DMS53 treated with DMSO at 0.1 percent for 48 hours (cell line): ENCODE results near the gene MTA1.

ENCODE experiments used
- DNase-seq: peaks from one replicate; lab custom pipeline; 2025; ENCODE audit not compliant: unreplicated experiment; lab: John Stamatoyannopoulos, UW

MTA1 gene

DNA sequence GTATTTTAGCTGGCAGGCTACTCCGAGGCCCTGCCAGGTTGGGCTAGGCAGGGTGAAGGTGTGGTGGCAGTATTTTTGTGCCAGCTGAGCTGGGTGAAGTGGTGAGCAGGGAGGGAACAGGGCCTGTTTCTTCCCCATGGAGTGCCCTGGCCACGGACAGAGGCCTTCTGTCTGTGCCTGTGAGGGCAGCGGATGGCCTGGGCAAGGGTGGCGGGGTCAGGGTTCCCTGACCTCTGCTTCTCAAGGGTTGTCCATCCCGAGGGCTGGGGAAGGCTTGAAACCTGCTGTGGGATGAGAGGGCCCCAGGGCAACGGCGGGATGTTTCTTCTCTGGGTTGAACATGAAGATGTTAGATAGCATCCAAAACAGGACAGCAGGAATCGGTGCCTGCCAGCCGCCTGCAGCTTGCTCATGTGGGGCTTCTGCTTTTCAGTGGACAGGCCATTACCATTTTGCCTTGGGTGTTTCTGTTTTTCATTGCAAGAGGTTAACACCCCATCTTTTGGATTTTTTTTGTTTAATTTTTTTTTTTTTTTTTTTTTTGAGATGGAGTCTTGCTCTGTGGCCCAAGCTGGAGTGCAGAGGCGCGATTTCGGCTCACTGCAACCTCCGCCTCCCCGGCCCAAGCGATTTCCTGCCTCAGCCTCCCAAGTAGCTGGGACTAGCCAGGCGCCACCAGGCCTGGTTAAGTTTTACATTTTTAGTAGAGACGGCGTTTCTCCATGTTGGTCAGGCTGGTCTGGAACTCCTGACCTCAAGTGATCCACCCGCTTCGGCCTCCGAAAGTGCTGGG is 3.3 kb downstream of the MTA1 start:
- DNase-seq: no peak

DNA sequence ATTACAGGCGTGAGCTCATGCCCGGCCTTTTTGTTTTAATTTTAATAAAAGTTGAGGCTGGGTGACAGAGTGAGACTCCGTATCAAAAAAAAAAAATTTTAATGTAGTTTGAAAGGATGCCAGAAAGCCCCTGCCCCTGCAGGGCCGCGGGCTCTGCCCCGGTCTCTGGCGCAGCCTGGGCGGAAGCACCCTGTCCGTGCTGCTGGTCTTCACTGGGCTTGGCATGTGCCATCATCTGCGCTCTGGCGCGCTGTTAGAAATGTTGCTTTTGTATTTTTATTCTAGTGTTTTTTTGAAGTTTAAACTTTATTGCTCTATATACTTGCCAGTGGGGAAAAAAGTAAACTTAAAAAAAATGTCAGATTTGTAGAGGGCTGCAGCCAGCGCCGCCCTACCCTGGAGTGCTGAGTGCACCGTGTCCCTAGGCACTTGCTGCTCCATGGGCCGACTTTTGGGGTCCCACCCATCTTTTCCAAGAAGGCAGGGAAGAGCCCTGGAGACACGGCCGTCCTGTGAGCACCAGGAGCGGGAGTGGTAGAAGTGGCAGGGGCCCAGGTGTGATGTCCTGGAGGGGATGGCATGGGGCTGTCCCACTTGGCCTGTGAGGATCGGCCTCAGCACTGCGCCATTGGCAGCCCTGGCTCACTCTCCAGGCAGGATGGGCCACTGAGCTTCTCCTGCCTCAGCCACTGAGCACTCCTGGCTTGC is 4.0 kb downstream of the MTA1 start:
- no peak for DNase-seq

GRCh38 chr14:105424861-105425260 is 5.2 kb downstream of the MTA1 start:
- DNase-seq: no peak

DNA sequence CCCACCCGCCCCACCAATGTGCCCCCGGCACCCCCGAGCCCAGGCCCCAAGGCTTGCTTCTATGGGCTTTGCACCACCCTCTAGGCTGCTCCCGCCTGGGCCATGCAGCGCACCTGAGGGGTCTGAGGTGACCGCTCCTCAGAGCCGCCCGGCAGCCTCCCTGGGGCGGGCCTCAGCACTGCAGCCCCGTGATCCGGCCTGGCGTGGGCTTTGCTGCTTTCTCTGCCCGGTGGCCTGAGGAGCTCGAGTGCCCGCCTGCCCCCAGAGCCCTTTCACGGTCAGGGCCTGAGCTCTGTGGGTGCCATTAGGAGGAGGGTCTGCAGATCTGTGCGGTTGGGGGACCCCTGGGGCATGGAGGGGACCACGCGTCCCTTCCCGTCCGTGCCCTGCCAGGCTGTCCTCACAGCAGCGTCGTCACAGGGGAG is 6.2 kb downstream of the MTA1 start:
- DNase-seq: no peak

GRCh38 chr14:105426416-105427130 is 6.9 kb downstream of the MTA1 start:
- no peak for DNase-seq

GRCh38 chr14:105427412-105427811 is 7.8 kb downstream of the MTA1 start:
- no peak for DNase-seq

- no peak for DNase-seq
These were observed 8.4 kb downstream of the MTA1 start for GRCh38 chr14:105427936-105428485.

DNA sequence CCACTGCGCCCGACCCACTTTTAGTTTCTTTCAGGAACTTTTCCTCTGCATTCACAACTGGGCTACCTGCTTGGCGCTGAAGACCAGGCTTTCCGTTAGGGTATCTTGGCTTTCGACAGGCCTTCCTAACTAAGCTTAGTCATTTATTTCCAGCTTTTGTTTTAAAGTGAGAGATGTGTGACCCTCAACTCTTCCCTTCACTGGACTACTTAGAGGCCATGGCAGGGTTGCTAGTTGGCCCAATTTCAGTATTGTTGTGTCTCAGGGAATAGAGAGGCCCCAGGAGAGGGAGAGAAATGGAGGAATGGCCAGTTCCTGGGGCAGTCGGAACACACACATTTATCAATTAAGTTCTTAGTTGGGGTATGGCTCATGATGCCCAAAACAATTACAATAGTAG is 10.4 kb downstream of the MTA1 start:
- no peak for DNase-seq

DNA sequence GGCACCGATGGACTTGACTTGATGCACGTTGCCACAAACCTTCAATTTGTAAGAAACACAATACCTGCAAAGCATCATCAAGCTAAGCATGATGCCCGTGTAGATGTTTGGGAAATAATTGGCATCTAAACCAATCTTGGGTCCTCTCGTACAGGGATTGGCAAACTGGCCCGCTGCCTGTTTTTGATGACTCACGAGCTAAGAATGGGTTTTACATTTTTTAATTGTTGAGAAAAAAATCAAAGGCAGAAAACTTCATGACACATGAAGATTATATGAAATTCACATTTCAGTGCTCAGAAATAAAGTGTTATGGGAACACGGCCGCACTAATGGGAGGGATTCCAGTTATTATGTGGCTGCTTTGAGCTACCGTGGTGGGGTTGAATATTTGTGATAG is 10.9 kb downstream of the MTA1 start:
- DNase-seq: no peak

GRCh38 chr14:105431256-105431655 is 11.6 kb downstream of the MTA1 start:
- no peak for DNase-seq

GRCh38 chr14:105432657-105433056 is 13.0 kb downstream of the MTA1 start:
- DNase-seq: no peak

GRCh38 chr14:105433161-105433605 is 13.6 kb downstream of the MTA1 start:
- no peak for DNase-seq

DNA sequence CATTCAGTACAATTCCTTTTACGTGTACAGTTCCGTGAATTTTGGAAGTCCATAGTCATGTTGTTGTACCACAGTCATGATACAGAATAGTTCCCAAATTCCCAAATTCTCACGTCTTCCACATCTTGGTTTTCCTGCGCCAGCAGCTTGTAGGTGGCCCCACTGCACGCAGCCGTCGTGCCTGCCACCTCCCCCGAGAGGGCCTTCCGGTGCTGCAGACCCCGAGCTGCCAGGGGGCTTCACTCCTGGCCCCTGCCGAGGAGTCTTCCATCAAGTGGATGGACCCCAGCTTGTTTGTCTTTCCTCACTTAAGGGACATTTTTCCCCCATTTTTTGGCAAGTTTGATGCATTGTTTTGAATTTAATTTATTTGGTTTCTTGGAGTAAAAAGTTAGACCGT is 16.8 kb downstream of the MTA1 start:
- no peak for DNase-seq

DNA sequence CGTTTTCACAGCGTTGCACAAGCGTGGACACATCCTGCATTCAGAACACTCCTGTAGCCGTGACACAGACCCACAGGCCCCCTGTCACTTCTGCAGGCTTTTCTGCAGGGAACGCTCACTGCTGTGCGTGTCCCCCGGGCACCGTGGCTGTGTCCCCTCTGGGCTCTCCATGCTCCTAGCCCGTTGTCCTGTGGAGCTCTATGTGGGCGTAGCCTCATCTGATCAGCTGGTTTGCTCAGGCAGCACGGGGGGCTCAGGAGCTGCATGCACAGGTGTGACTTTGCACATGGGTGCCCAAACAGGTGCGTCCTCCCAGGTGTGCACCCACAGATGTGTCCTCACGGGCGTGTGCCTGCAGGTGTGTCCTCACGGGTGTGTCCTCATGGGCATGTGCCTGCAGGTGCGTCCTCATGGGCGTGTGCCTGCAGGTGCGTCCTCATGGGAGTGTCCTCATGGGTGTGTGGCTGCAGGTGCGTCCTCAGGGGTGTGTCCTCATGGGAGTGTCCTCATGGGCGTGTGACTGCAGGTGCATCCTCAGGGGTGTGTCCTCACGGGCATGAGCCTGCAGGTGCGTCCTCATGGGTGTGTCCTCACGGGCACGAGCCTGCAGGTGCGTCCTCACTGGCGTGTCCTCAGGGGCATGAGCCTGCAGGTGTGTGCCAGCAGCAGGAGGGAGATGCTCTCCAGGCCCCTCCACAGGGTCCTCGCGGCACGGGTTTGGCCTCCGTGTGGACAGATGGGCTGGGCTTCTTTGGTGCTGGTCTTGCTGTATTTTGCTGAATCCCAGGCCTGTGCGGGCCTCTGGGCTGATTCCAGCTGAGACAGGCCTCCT is 17.5 kb downstream of the MTA1 start:
- no peak for DNase-seq

GRCh38 chr14:105437723-105438500 is 18.3 kb downstream of the MTA1 start:
- no peak for DNase-seq

DNA sequence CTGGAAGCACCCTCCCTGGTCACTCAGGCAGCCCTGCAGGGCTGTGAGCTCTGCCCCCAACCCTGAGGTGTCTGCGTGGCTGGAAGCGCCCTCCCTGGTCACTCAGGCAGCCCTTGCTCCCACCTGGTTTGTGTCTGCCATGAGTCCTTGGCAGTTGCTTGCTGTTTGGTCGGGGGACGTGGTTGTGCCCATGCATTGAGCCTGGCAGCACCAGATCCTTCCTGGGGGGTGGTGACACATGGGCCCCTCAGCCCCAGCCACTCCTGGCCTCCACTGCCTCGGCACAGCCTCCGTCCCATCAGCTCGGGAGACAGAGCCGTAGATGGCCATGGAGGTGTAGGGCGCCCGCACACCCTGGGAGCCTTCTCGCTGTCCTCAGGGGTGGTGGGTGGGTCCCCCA is 19.6 kb downstream of the MTA1 start:
- no peak for DNase-seq

DNA sequence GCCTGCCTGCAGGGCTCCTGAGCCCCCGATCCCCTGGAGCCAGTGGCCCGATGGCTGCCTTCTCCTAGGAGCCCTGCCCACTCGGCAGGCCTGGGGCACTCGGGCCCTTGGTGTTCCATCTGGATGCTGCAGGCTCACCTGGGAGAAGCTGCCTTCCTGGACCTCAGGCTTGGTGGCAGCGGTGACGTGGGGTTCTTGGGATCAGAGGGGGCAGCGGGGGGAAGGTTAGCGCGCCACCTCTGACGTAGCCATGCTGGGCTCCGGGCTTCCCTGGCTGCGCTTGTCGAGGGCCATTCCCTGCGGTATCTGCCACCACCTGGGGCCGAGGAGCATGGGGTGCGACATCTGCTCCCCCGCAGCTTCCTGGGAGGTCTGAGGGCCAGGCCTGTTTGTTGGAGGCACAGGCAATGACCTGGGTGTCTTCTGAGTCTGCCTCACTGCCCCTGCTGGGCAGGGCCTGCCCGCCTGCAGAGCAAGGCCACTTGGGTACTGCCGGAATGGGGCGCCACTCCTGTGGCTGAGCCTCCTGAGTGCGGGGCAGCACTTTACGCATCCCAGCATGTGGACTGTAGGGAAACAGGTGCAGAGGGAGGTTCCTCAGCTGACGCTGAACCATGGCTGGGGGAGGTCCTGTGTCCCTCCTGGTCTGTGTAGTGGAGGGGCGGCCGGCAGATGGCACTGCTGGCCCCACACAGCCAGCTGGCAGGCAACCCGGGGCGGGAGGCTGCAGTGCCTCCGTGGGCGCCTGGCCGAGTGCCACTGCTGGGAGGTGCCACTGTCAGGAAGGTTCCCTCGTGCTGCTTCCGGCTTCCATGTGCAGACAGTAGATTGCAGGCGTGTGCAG is 20.3 kb downstream of the MTA1 start:
- no peak for DNase-seq

- DNase-seq: no peak
These were observed 20.9 kb downstream of the MTA1 start for GRCh38 chr14:105440554-105440900.

GRCh38 chr14:105440992-105441391 is 21.4 kb downstream of the MTA1 start:
- DNase-seq: no peak
